ENCODE measurements around the gene EXOSC3. TPM values are rescaled to one million over a fixed set of nuclear protein-coding genes. Genes with fewer than 3 reads are reported as not detected.

Gene EXOSC3
- total RNA-seq, 5 donors from 2014 or later (not counting 1 experiment from before 2014, with no cell fraction given), result 40.0 to 64.2 (median 59.2) TPM

- no peaks in the 10 kb centered on the region for H3K36me3 Mint-ChIP-seq
- ChIA-PET POLR2A (interaction anchor here in 1 of 2 donors (0.6 to 0.7 kb wide), 2 partner anchors 16 to 680 kb away, joined by 4 to 5 read pairs; partner anchors contain the start of genes EXOSC3 and ZCCHC7), CTCF (interaction anchor here (0.6 to 1.9 kb wide), 5 partner anchors 11 to 104 kb away, joined by 3 to 9 read pairs (median 4); partner anchors contain the start of gene EXOSC3 (in 1 of the 2))
- peak within 1 kb of the TSS; percentile 75 to 90 for H3K27ac Mint-ChIP-seq
- peak; percentile 64 to 93 (median 81) for DNase-seq
- peak within 1 kb of the TSS; percentile 86 to 91 (median 88) for H3K4me3 Mint-ChIP-seq
- peaks cover 37 to 54% (median 46%) of the 10 kb centered on the region in 3 donors for H3K4me1 Mint-ChIP-seq
- Histone ChIP-seq H3K9me3 (no peaks in the 10 kb centered on the region), H3K4me3 (ENCODE audit: control insufficient read depth in 1 of 2, extremely low read depth in 1 of 2, low read length in 1 of 2) (peak within 1 kb of the TSS; percentile 71 to 98), H3K27me3 (replicated peaks in 1 of 2; ENCODE audit: control insufficient read depth in 2 of 2, extremely low read depth in 1 of 2, insufficient read depth in 2 of 2, low read length in 1 of 2) (no peaks in the 10 kb centered on the region), H3K36me3 (ENCODE audit: control insufficient read depth in 2 of 2, extremely low read depth in 1 of 2, insufficient read depth in 1 of 2, low read length in 1 of 2) (no peaks in the 10 kb centered on the region), H3K27ac (ENCODE audit: low read length) (peak within 1 kb of the TSS; percentile 53), H3K4me1 (ENCODE audit: control insufficient read depth in 1 of 2, extremely low read depth in 1 of 2, insufficient read depth in 2 of 2, low read length in 2 of 2) (peaks cover 16 to 23% of the 10 kb centered on the region in 2 experiments)
- H3K27me3 Mint-ChIP-seq, result no peaks in the 10 kb centered on the region
- peak; percentile 86 to 91 (median 88) for ATAC-seq (replicated peaks in 1 of 4)
- WGBS (ENCODE audit: insufficient coverage), result under 1% methylated on average over 71 of the region's 72 CpGs
- no peaks in the 10 kb centered on the region for H3K9me3 Mint-ChIP-seq
Observed at GRCh38 chr9:37800631-37801286, 15.9 kb upstream of the EXOSC3 start, which contains the start of gene DCAF10. DCAF10 (plus strand) TSS chr9:37800797; CDS start chr9:37800867, 70 bp downstream.

GRCh38 chr9:37798677-37799076, 13.8 kb upstream of the EXOSC3 start:
- Histone ChIP-seq H3K9me3 (no peaks in the 10 kb centered on the region), H3K27ac (ENCODE audit: low read length) (no peak overlapping the region), H3K36me3 (ENCODE audit: control insufficient read depth in 2 of 2, extremely low read depth in 1 of 2, insufficient read depth in 1 of 2, low read length in 1 of 2) (no peaks in the 10 kb centered on the region), H3K4me1 (ENCODE audit: control insufficient read depth in 1 of 2, extremely low read depth in 1 of 2, insufficient read depth in 2 of 2, low read length in 2 of 2) (peaks cover 16 to 23% of the 10 kb centered on the region in 2 experiments), H3K4me3 (ENCODE audit: control insufficient read depth in 1 of 2, extremely low read depth in 1 of 2, low read length in 1 of 2) (no peak overlapping the region), H3K27me3 (replicated peaks in 1 of 2; ENCODE audit: control insufficient read depth in 2 of 2, extremely low read depth in 1 of 2, insufficient read depth in 2 of 2, low read length in 1 of 2) (no peaks in the 10 kb centered on the region)
- Mint-ChIP-seq H3K4me3 (peak overlapping the region in 2 of 3 donors; percentile 86 to 88), H3K9me3 (no peaks in the 10 kb centered on the region), H3K27me3 (no peaks in the 10 kb centered on the region), H3K27ac (no peak overlapping the region), H3K36me3 (no peaks in the 10 kb centered on the region), H3K4me1 (peaks cover 32 to 35% (median 34%) of the 10 kb centered on the region in 3 donors)
- no peak for DNase-seq
- CTCF ChIA-PET, result no interaction called here
- no peak for ATAC-seq (replicated peaks in 1 of 4)
- POLR2A ChIA-PET, result no interaction called here
- 92% methylated on average over 1 of the region's 1 CpG for WGBS (ENCODE audit: insufficient coverage)

- DNase-seq, result no peak
- Histone ChIP-seq H3K9me3 (no peaks in the 10 kb centered on the region), H3K27ac (ENCODE audit: low read length) (no peak overlapping the region), H3K4me1 (ENCODE audit: control insufficient read depth in 1 of 2, extremely low read depth in 1 of 2, insufficient read depth in 2 of 2, low read length in 2 of 2) (peaks cover 2 to 10% of the 10 kb centered on the region in 2 experiments), H3K36me3 (ENCODE audit: control insufficient read depth in 2 of 2, extremely low read depth in 1 of 2, insufficient read depth in 1 of 2, low read length in 1 of 2) (no peaks in the 10 kb centered on the region), H3K4me3 (ENCODE audit: control insufficient read depth in 1 of 2, extremely low read depth in 1 of 2, low read length in 1 of 2) (no peak overlapping the region), H3K27me3 (replicated peaks in 1 of 2; ENCODE audit: control insufficient read depth in 2 of 2, extremely low read depth in 1 of 2, insufficient read depth in 2 of 2, low read length in 1 of 2) (no peaks in the 10 kb centered on the region)
- H3K4me1 Mint-ChIP-seq, result peaks cover 12 to 16% (median 14%) of the 10 kb centered on the region in 3 donors
- H3K36me3 Mint-ChIP-seq, result peaks cover 3% of the 10 kb centered on the region
- no peak overlapping the region for H3K4me3 Mint-ChIP-seq
- no peaks in the 10 kb centered on the region for H3K9me3 Mint-ChIP-seq
- WGBS (ENCODE audit: insufficient coverage), result no CpG with 5 or more reads among the region's 2 CpGs
- no peaks in the 10 kb centered on the region for H3K27me3 Mint-ChIP-seq
- ATAC-seq (replicated peaks in 1 of 4), result no peak
- no peak overlapping the region for H3K27ac Mint-ChIP-seq
- ChIA-PET CTCF (no interaction called here), POLR2A (no interaction called here)
Observed at GRCh38 chr9:37796232-37796631, 11.4 kb upstream of the EXOSC3 start.

- WGBS (ENCODE audit: insufficient coverage), result no CpG with 5 or more reads among the region's 5 CpGs
- peaks cover 7% of the 10 kb centered on the region for H3K36me3 Mint-ChIP-seq
- H3K9me3 Mint-ChIP-seq, result no peaks in the 10 kb centered on the region
- H3K27ac Mint-ChIP-seq, result no peak overlapping the region
- no peak overlapping the region for H3K4me3 ChIP-seq (ENCODE audit: control insufficient read depth in 1 of 2, extremely low read depth in 1 of 2, low read length in 1 of 2)
- H3K27me3 Mint-ChIP-seq, result no peaks in the 10 kb centered on the region
- DNase-seq, result no peak
- ATAC-seq (replicated peaks in 1 of 4), result no peak
- H3K27ac ChIP-seq (ENCODE audit: low read length), result no peak overlapping the region
- H3K4me1 Mint-ChIP-seq, result no peaks in the 10 kb centered on the region
- no peaks in the 10 kb centered on the region for H3K36me3 ChIP-seq (ENCODE audit: control insufficient read depth in 2 of 2, extremely low read depth in 1 of 2, insufficient read depth in 1 of 2, low read length in 1 of 2)
- H3K9me3 ChIP-seq, result no peaks in the 10 kb centered on the region
- CTCF ChIA-PET, result no interaction called here
- POLR2A ChIA-PET, result no interaction called here
- no peaks in the 10 kb centered on the region for H3K27me3 ChIP-seq (replicated peaks in 1 of 2; ENCODE audit: control insufficient read depth in 2 of 2, extremely low read depth in 1 of 2, insufficient read depth in 2 of 2, low read length in 1 of 2)
- no peak overlapping the region for H3K4me3 Mint-ChIP-seq
- H3K4me1 ChIP-seq (ENCODE audit: control insufficient read depth in 1 of 2, extremely low read depth in 1 of 2, insufficient read depth in 2 of 2, low read length in 2 of 2), result no peaks in the 10 kb centered on the region
Observed at GRCh38 chr9:37792122-37792521, 7.3 kb upstream of the EXOSC3 start.

GRCh38 chr9:37790096-37790495, 5.2 kb upstream of the EXOSC3 start:
- peaks cover 7% of the 10 kb centered on the region for H3K36me3 Mint-ChIP-seq
- POLR2A ChIA-PET, result no interaction called here
- H3K27ac ChIP-seq (ENCODE audit: low read length), result no peak overlapping the region
- no peaks in the 10 kb centered on the region for H3K27me3 Mint-ChIP-seq
- H3K9me3 Mint-ChIP-seq, result no peaks in the 10 kb centered on the region
- no peak overlapping the region for H3K4me3 Mint-ChIP-seq
- CTCF ChIA-PET, result interaction anchor here in 1 of 2 donors (0.5 to 1.0 kb wide), 2 partner anchors 11 to 37 kb away, joined by 4 to 6 read pairs; partner anchors contain the start of genes DCAF10 and TRMT10B
- no peak overlapping the region for H3K4me3 ChIP-seq (ENCODE audit: control insufficient read depth in 1 of 2, extremely low read depth in 1 of 2, low read length in 1 of 2)
- no peaks in the 10 kb centered on the region for H3K36me3 ChIP-seq (ENCODE audit: control insufficient read depth in 2 of 2, extremely low read depth in 1 of 2, insufficient read depth in 1 of 2, low read length in 1 of 2)
- peaks cover 6 to 8% (median 8%) of the 10 kb centered on the region in 3 donors for H3K4me1 Mint-ChIP-seq
- no peaks in the 10 kb centered on the region for H3K9me3 ChIP-seq
- no peak for ATAC-seq (replicated peaks in 1 of 4)
- H3K4me1 ChIP-seq (ENCODE audit: control insufficient read depth in 1 of 2, extremely low read depth in 1 of 2, insufficient read depth in 2 of 2, low read length in 2 of 2), result peaks cover 0 to 6% of the 10 kb centered on the region in 2 experiments
- no peak for DNase-seq
- no peaks in the 10 kb centered on the region for H3K27me3 ChIP-seq (replicated peaks in 1 of 2; ENCODE audit: control insufficient read depth in 2 of 2, extremely low read depth in 1 of 2, insufficient read depth in 2 of 2, low read length in 1 of 2)
- no CpG with 5 or more reads among the region's 2 CpGs for WGBS (ENCODE audit: insufficient coverage)
- no peak overlapping the region for H3K27ac Mint-ChIP-seq

- WGBS (ENCODE audit: insufficient coverage), result no CpG with 5 or more reads among the region's 6 CpGs
- DNase-seq (no peak), ATAC-seq (replicated peaks in 1 of 4) (no peak)
- Mint-ChIP-seq H3K36me3 (peaks cover 7% of the 10 kb centered on the region), H3K4me1 (peaks cover 22 to 24% (median 24%) of the 10 kb centered on the region in 3 donors), H3K9me3 (no peaks in the 10 kb centered on the region), H3K27me3 (no peaks in the 10 kb centered on the region), H3K4me3 (peak overlapping the region in 1 of 3 donors; percentile 26), H3K27ac (no peak overlapping the region)
- Histone ChIP-seq H3K9me3 (no peaks in the 10 kb centered on the region), H3K27ac (ENCODE audit: low read length) (no peak overlapping the region), H3K4me1 (ENCODE audit: control insufficient read depth in 1 of 2, extremely low read depth in 1 of 2, insufficient read depth in 2 of 2, low read length in 2 of 2) (peaks cover 11 to 12% of the 10 kb centered on the region in 2 experiments), H3K36me3 (ENCODE audit: control insufficient read depth in 2 of 2, extremely low read depth in 1 of 2, insufficient read depth in 1 of 2, low read length in 1 of 2) (peaks cover 0 to 4% of the 10 kb centered on the region in 2 donors), H3K4me3 (ENCODE audit: control insufficient read depth in 1 of 2, extremely low read depth in 1 of 2, low read length in 1 of 2) (no peak overlapping the region), H3K27me3 (replicated peaks in 1 of 2; ENCODE audit: control insufficient read depth in 2 of 2, extremely low read depth in 1 of 2, insufficient read depth in 2 of 2, low read length in 1 of 2) (no peaks in the 10 kb centered on the region)
- POLR2A ChIA-PET, result no interaction called here
- CTCF ChIA-PET, result interaction anchor here in 1 of 2 donors (0.6 kb wide), 1 partner anchor 22 kb away, joined by 3 read pairs; no protein-coding TSS in a partner anchor
Observed at GRCh38 chr9:37788332-37788731, 3.5 kb upstream of the EXOSC3 start.
